ENCODE measurements around the gene RAB22A.

RAB22A gene

GRCh38 chr20:58308680-58309527, 611 bp upstream of the RAB22A start:
- TF ChIP-seq CTCF (conservative IDR thresholded peaks at IDR 0.05; ENCODE audit: control insufficient read depth, insufficient read depth, low read depth, low read length), result no peak
- DNase-seq (ENCODE audit: low read depth), result peak; percentile 45
- peak overlapping the region; percentile 89 for H3K4me3 ChIP-seq (ENCODE audit: control insufficient read depth, low read depth, low read length)

GRCh38 chr20:58310291-58310782, 822 bp downstream of the RAB22A start:
- peak overlapping the region; percentile 70 for H3K4me3 ChIP-seq (ENCODE audit: control insufficient read depth, low read depth, low read length)
- no peak for TF ChIP-seq CTCF (conservative IDR thresholded peaks at IDR 0.05; ENCODE audit: control insufficient read depth, insufficient read depth, low read depth, low read length)
- peak; percentile 51 for DNase-seq (ENCODE audit: low read depth)

GRCh38 chr20:58312836-58313235, 3.3 kb downstream of the RAB22A start:
- no peak for TF ChIP-seq CTCF (conservative IDR thresholded peaks at IDR 0.05; ENCODE audit: control insufficient read depth, insufficient read depth, low read depth, low read length)
- H3K4me3 ChIP-seq (ENCODE audit: control insufficient read depth, low read depth, low read length), result no peak overlapping the region
- DNase-seq (ENCODE audit: low read depth), result no peak

- no peak for DNase-seq (ENCODE audit: low read depth)
Measured at GRCh38 chr20:58313396-58313795, 3.9 kb downstream of the RAB22A start.

GRCh38 chr20:58321205-58321604, 11.7 kb downstream of the RAB22A start:
- DNase-seq (ENCODE audit: low read depth), result no peak
- no peak for TF ChIP-seq CTCF (conservative IDR thresholded peaks at IDR 0.05; ENCODE audit: control insufficient read depth, insufficient read depth, low read depth, low read length)

More at GRCh38 chr20:58313396-58313795, 3.9 kb downstream of the RAB22A start:
- no peak overlapping the region for H3K4me3 ChIP-seq (ENCODE audit: control insufficient read depth, low read depth, low read length)
- TF ChIP-seq CTCF (conservative IDR thresholded peaks at IDR 0.05; ENCODE audit: control insufficient read depth, insufficient read depth, low read depth, low read length), result no peak

GRCh38 chr20:58322083-58322482, 12.6 kb downstream of the RAB22A start:
- TF ChIP-seq CTCF (conservative IDR thresholded peaks at IDR 0.05; ENCODE audit: control insufficient read depth, insufficient read depth, low read depth, low read length), result no peak
- H3K4me3 ChIP-seq (ENCODE audit: control insufficient read depth, low read depth, low read length), result no peak overlapping the region
- DNase-seq (ENCODE audit: low read depth), result no peak

More at GRCh38 chr20:58321205-58321604, 11.7 kb downstream of the RAB22A start:
- H3K4me3 ChIP-seq (ENCODE audit: control insufficient read depth, low read depth, low read length), result no peak overlapping the region

All from fibroblast of mammary gland (primary cell).